Nephron (organoid): Measurements from ENCODE around the gene OCA2.
"Not testable (repeated sequence)": the region's sequence is repeated elsewhere in the genome, so short reads cannot be mapped to it uniquely, and the experiment has no call there.

Experiments used
- H3K27ac Mint-ChIP-seq, 3 experiments: 2 replicates each; pipeline ENCODE4 v1.8.0; 2020; ENCODE audit warnings: mixed read lengths in 3 of 3, mild to moderate bottlenecking in 2 of 3, moderate library complexity in 1 of 3
- H3K27me3 Mint-ChIP-seq: 2 replicates; pipeline ENCODE4 v1.8.0; 2021; ENCODE audit warnings: low read depth, mild to moderate bottlenecking, moderate library complexity, mixed read lengths
- H3K36me3 Mint-ChIP-seq: 2 replicates; pipeline ENCODE4 v1.8.0; 2020; ENCODE audit warnings: low read depth, mixed read lengths
- H3K4me1 Mint-ChIP-seq: 2 replicates; pipeline ENCODE4 v1.8.0; 2020; ENCODE audit warnings: mixed read lengths
- H3K4me3 Mint-ChIP-seq, 3 experiments: 2 replicates each; pipeline ENCODE4 v1.8.0; 2020; ENCODE audit warnings: mild to moderate bottlenecking in 3 of 3, mixed read lengths in 3 of 3, moderate library complexity in 2 of 3
- H3K9me3 Mint-ChIP-seq: 2 replicates; pipeline ENCODE4 v1.8.0; 2020; ENCODE audit warnings: mixed read lengths
- CTCF ChIP-seq, 3 experiments: fragments of 200-600 bp; sonication (generic); IDR thresholded peaks; one replicate each; pipeline ENCODE4 v1.5.0; 2021; ENCODE audit warnings: antibody characterized with exemption in 3 of 3; ENCODE audit not compliant: unreplicated experiment in 3 of 3

The OCA2 gene

GRCh38 chr15:28122038-28122949, 23.2 kb upstream of the OCA2 start:
- TF ChIP-seq CTCF (IDR thresholded peaks at IDR 0.05; ENCODE audit: unreplicated experiment in 3 of 3) = no peak
- no peaks in the 10 kb centered on the region for H3K27me3 Mint-ChIP-seq
- H3K9me3 Mint-ChIP-seq = no peaks in the 10 kb centered on the region
- peaks cover 55% of the 10 kb centered on the region for H3K36me3 Mint-ChIP-seq
- H3K27ac Mint-ChIP-seq = no peak overlapping the region
- peaks cover 5% of the 10 kb centered on the region for H3K4me1 Mint-ChIP-seq
- H3K4me3 Mint-ChIP-seq = no peak overlapping the region

- not testable (repeated sequence) for H3K27me3 Mint-ChIP-seq, H3K4me1 Mint-ChIP-seq, H3K4me3 Mint-ChIP-seq, H3K9me3 Mint-ChIP-seq, H3K27ac Mint-ChIP-seq
- H3K36me3 Mint-ChIP-seq = peaks cover 53% of the 10 kb centered on the region
Observed at GRCh38 chr15:28121577-28121976, 22.5 kb upstream of the OCA2 start.

GRCh38 chr15:28120359-28120640, 21.2 kb upstream of the OCA2 start:
- Mint-ChIP-seq H3K27ac (no peak overlapping the region), H3K4me3 (no peak overlapping the region), H3K4me1 (peaks cover 5% of the 10 kb centered on the region), H3K9me3 (no peaks in the 10 kb centered on the region), H3K27me3 (no peaks in the 10 kb centered on the region), H3K36me3 (peaks cover 57% of the 10 kb centered on the region)
- TF ChIP-seq CTCF (IDR thresholded peaks at IDR 0.05; ENCODE audit: unreplicated experiment in 3 of 3) = no peak

GRCh38 chr15:28118531-28118930, 19.4 kb upstream of the OCA2 start:
- Mint-ChIP-seq H3K27me3 (no peaks in the 10 kb centered on the region), H3K9me3 (no peaks in the 10 kb centered on the region), H3K4me1 (peaks cover 4% of the 10 kb centered on the region), H3K27ac (no peak overlapping the region), H3K4me3 (no peak overlapping the region), H3K36me3 (peaks cover 58% of the 10 kb centered on the region)
- TF ChIP-seq CTCF (IDR thresholded peaks at IDR 0.05; ENCODE audit: unreplicated experiment in 3 of 3) = no peak

- no peaks in the 10 kb centered on the region for H3K4me1 Mint-ChIP-seq
- no peaks in the 10 kb centered on the region for H3K27me3 Mint-ChIP-seq
- TF ChIP-seq CTCF (IDR thresholded peaks at IDR 0.05; ENCODE audit: unreplicated experiment in 3 of 3) = no peak
- H3K4me3 Mint-ChIP-seq = no peak overlapping the region
- H3K9me3 Mint-ChIP-seq = no peaks in the 10 kb centered on the region
- peaks cover 56% of the 10 kb centered on the region for H3K36me3 Mint-ChIP-seq
- H3K27ac Mint-ChIP-seq = no peak overlapping the region
Observed at GRCh38 chr15:28118083-28118482, 19.0 kb upstream of the OCA2 start.

- Mint-ChIP-seq H3K27me3 (no peaks in the 10 kb centered on the region), H3K36me3 (peaks cover 58% of the 10 kb centered on the region), H3K27ac (no peak overlapping the region), H3K4me1 (no peaks in the 10 kb centered on the region), H3K9me3 (no peaks in the 10 kb centered on the region), H3K4me3 (no peak overlapping the region)
- no peak for TF ChIP-seq CTCF (IDR thresholded peaks at IDR 0.05; ENCODE audit: unreplicated experiment in 3 of 3)
Observed at GRCh38 chr15:28117432-28117990, 18.4 kb upstream of the OCA2 start.
